ENCODE measurements around the gene TSPAN16. TPM values are rescaled to one million over a fixed set of nuclear protein-coding genes. Genes with fewer than 3 reads are reported as not detected.

Gene TSPAN16
- total and polyA plus RNA-seq, 2 of the 13 experiments (the other 11 are each of a cell fraction or from before 2014, with no cell fraction given), result not detected

DNA sequence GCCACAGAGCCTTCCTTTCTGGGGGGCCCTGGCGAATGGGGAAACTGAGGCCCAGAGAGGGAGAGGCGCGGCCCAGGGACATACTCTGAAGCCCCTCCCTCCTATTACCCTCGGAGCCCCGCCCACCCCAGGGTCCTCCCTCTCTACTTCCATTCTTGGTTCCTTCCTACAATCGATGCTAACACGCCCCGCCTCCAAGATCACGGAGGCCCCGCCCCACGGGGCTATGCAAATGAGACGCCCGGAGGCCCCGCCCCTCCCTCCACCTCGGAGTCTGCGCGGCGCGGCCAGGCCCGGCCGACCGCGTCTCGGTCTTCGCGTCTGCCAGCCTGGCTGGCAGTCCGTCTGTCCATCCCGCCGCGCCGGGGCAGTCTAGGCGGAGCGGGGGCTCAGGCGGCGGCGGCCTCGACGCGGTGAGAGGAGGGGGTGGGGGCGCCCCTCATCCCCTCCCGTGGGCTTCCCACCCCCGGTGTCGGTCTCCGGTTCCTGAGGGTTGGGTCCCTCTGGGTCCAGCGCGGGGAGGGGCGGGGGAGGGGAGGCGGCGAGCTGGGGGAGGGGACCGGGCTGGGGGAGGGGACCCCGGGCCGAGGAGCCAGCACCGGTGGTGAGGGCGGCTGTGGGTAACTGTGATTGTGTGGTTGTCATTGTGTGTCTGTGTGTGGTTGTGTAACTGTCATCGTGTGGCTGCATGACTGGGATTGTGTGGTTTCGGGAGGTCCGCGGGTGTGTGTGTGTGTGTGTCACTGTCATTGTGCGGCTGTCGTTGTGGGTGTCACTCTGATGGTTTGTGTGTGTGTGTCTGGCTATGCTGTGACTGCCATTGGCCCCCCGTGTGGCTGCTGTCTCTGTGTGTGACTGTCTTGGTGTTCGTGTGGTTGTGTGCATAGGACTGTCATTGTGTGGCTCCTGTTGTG lies 59.5 kb downstream of the TSPAN16 start, which contains the start of gene PLPPR2 (continued):
- TF ChIP-seq ZZZ3 (CRISPR knock-in tag; IDR thresholded peaks at IDR 0.05; ENCODE audit: borderline replicate concordance), result no peak
- TF ChIP-seq FOSL1 (CRISPR knock-in tag; IDR thresholded peaks at IDR 0.05; ENCODE audit: borderline replicate concordance), result no peak
- TF ChIP-seq PHB2 (IDR thresholded peaks at IDR 0.05; ENCODE audit: partially characterized antibody), result no peak
- TF ChIP-seq, protein P1, sequence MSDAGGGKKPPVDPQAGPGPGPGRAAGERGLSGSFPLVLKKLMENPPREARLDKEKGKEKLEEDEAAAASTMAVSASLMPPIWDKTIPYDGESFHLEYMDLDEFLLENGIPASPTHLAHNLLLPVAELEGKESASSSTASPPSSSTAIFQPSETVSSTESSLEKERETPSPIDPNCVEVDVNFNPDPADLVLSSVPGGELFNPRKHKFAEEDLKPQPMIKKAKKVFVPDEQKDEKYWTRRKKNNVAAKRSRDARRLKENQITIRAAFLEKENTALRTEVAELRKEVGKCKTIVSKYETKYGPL (CRISPR knock-in tag; IDR thresholded peaks at IDR 0.05), result no peak
- TF ChIP-seq THAP11 (CRISPR knock-in tag; IDR thresholded peaks at IDR 0.05), result no peak
- TF ChIP-seq ZNF773 (CRISPR knock-in tag; IDR thresholded peaks at IDR 0.05; ENCODE audit: borderline replicate concordance), result no peak
- TF ChIP-seq RBAK (CRISPR knock-in tag; IDR thresholded peaks at IDR 0.05), result no peak
- no peak for TF ChIP-seq KLF12 (CRISPR knock-in tag; IDR thresholded peaks at IDR 0.05; ENCODE audit: borderline replicate concordance)
- peak; percentile 34; the same call in 1 of the 2 replicates for TF ChIP-seq SALL1 (CRISPR knock-in tag; IDR thresholded peaks at IDR 0.05)
- TF ChIP-seq ZFP36L1 (CRISPR knock-in tag; IDR thresholded peaks at IDR 0.05), result no peak
- TF ChIP-seq, protein P2, sequence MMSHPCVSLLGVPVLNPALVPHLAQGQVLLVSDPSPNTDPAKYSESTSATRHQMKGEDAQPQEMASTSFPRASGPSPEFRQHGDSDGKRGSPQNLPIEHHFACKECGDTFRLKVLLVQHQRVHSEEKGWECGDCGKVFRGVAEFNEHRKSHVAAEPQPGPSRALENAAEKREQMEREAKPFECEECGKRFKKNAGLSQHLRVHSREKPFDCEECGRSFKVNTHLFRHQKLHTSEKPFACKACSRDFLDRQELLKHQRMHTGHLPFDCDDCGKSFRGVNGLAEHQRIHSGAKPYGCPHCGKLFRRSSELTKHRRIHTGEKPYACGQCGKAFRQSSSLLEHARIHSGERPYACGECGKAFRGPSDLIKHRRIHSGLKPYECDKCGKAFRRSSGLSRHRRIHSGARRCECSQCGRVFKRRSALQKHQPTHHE (CRISPR knock-in tag; IDR thresholded peaks at IDR 0.05; ENCODE audit: borderline replicate concordance), result no peak
- TF ChIP-seq ZNF225 (CRISPR knock-in tag; IDR thresholded peaks at IDR 0.05), result no peak
- TF ChIP-seq, protein P3, sequence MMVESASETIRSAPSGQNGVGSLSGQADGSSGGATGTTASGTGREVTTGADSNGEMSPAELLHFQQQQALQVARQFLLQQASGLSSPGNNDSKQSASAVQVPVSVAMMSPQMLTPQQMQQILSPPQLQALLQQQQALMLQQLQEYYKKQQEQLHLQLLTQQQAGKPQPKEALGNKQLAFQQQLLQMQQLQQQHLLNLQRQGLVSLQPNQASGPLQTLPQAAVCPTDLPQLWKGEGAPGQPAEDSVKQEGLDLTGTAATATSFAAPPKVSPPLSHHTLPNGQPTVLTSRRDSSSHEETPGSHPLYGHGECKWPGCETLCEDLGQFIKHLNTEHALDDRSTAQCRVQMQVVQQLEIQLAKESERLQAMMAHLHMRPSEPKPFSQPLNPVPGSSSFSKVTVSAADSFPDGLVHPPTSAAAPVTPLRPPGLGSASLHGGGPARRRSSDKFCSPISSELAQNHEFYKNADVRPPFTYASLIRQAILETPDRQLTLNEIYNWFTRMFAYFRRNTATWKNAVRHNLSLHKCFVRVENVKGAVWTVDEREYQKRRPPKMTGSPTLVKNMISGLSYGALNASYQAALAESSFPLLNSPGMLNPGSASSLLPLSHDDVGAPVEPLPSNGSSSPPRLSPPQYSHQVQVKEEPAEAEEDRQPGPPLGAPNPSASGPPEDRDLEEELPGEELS (CRISPR knock-in tag; IDR thresholded peaks at IDR 0.05), result no peak
- TF ChIP-seq, protein P4, sequence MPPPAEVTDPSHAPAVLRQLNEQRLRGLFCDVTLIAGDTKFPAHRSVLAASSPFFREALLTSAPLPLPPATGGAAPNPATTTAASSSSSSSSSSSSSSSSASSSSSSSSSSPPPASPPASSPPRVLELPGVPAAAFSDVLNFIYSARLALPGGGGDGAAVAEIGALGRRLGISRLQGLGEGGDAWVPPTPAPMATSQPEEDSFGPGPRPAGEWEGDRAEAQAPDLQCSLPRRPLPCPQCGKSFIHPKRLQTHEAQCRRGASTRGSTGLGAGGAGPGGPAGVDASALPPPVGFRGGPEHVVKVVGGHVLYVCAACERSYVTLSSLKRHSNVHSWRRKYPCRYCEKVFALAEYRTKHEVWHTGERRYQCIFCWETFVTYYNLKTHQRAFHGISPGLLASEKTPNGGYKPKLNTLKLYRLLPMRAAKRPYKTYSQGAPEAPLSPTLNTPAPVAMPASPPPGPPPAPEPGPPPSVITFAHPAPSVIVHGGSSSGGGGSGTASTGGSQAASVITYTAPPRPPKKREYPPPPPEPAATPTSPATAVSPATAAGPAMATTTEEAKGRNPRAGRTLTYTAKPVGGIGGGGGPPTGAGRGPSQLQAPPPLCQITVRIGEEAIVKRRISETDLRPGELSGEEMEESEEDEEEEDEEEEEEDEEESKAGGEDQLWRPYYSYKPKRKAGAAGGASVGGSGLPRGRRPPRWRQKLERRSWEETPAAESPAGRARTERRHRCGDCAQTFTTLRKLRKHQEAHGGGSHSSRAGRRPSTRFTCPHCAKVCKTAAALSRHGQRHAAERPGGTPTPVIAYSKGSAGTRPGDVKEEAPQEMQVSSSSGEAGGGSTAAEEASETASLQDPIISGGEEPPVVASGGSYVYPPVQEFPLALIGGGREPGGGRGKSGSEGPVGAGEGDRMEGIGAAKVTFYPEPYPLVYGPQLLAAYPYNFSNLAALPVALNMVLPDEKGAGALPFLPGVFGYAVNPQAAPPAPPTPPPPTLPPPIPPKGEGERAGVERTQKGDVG (CRISPR knock-in tag; IDR thresholded peaks at IDR 0.05; ENCODE audit: borderline replicate concordance), result no peak
- TF ChIP-seq NONO (IDR thresholded peaks at IDR 0.05), result no peak
- TF ChIP-seq NONO (CRISPR knock-in tag; conservative IDR thresholded peaks at IDR 0.05), result no peak
- TF ChIP-seq FOXK2 (IDR thresholded peaks at IDR 0.05), result no peak
